GM21526 (cell line): ENCODE data around the gene AUTS2.
"Not testable (repeated sequence)": the region's sequence is repeated elsewhere in the genome, so short reads cannot be mapped to it uniquely, and the experiment has no call there.

ENCODE experiments used
- ATAC-seq: cut with Tn5 transposase; IDR thresholded peaks from one replicate; pipeline ENCODE4 v1.9.1; 2021; ENCODE audit warnings: moderate library complexity; ENCODE audit not compliant: unreplicated experiment, low FRiP score

The AUTS2 gene

DNA sequence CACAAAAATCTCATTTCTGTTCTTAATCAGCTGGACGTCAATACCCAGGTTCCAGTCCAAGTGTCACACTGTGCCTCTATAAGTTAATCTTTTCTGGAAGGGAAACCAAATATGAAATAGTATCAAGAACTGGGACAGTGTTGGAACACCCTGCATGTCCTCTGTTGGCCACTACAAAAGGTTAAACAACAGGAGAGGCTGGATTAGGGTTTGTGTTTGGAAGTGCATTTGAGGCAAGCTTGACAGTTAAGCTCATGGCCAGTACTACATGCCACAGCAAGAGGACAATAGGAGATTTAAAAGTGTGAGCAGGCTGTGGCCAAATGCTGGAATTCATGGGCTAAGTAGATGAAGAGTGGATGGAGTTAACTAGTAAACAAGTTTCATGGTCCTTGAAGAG lies 751.5 kb downstream of the AUTS2 start:
- no peak for ATAC-seq

DNA sequence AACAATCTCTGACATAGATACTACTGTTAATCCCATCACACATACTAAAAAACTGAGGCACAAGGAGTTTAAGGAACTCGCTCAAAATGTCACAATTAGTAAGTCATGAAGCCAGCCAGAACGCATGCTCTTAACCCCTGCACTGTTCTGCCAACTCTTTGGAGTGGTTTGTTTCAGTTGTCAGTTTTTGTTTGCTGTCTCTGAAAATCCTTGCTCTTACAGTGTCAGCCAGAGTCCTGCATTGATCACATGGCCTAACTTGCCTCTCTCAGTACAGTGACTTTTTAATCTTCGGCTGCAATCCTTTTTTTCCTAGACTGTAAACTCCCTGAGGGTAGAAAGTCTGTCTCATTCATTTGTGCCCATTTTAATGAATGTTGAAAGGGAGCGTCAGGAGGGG lies 753.8 kb downstream of the AUTS2 start:
- ATAC-seq, result no peak

DNA sequence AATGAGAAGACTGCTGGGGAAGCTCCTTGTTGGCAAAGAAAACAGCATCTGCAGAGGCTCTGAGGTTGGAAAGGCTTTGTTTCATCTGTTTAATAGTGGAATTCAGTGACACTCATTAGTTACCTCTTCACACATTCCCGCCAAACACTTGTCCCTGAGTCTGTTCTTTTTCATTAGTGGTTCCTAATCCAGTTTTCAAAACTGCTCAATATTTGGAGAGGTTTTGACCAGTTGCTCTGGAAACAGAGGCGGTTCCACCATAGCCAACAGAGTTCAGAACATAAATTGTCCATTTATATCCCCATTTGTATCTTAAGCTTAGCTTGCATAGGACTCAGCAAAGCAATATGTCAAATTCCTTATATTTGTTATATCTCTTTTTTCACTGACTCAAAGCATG lies 754.6 kb downstream of the AUTS2 start:
- no peak for ATAC-seq

DNA sequence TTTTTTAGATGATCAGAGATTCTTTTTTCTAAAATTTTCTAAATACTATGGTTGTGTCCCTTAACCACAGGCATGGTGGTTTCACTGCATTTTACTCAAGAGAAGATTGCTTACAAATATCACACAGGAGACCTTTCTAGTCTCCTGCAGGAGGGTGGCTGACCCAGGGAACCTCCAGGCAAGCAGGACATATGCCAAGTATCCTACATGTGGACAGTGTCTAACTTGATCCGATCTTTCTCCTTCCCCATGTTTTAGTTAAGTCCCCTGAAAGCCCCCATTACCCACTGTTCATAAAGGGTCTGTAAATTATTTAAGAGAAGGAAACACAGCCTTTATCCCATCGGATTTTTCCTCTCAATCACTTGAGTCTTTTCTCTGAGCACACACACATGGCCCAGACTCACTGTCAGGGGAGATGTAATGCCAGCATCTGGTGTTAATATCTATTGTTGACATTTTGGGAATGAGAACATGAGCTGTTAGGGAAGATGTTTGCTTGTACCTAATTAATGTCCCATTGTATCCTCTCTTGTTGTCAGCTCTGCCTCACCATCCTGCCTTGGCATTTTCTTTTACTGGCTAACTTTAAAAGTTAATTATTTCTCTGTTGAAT lies 755.2 kb downstream of the AUTS2 start:
- no peak for ATAC-seq

GRCh38 chr7:70353946-70354335 lies 755.7 kb downstream of the AUTS2 start:
- no peak for ATAC-seq

- ATAC-seq, result no peak
Observed at GRCh38 chr7:70354409-70355169, 756.3 kb downstream of the AUTS2 start.

DNA sequence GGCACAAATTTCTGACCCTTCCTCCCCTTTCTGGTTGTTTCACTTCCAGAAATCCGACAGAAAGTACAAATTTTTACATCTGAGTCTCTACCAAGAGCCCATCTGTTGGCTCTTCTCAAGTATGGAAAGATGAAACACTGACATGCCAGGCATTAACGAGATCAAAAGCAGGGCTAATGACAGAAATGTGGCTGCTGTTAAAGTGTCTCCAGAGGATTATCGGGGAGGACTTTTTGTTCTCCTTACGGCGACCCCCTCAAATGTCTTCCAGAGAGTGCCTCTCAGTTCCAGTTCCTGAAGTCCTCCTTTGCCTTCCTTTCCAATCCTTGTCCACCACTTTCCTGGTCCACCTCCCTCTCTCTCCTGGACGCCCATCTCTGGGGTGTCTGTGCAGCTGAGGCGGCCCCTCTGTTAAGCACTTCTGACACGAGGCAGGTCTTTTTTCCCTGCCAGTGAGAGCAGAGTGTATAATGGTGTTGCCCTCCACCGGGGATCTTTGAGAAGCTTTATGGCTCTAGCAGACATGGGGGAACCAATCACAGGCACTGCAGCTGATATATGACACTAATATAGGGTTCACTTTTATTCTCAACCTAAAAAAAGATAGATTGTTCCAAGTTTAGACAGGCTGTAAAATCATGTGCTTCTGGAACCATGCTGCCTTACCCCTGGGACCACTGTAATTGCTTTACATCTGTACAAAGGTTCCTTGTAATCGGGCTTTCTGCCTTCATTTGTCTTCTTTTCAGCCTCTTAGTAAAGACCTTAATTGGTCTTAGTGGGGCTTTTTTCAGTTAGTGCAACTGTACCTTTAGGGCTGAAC lies 757.1 kb downstream of the AUTS2 start:
- no peak for ATAC-seq

GRCh38 chr7:70356085-70356786 lies 758.0 kb downstream of the AUTS2 start:
- ATAC-seq, result no peak

DNA sequence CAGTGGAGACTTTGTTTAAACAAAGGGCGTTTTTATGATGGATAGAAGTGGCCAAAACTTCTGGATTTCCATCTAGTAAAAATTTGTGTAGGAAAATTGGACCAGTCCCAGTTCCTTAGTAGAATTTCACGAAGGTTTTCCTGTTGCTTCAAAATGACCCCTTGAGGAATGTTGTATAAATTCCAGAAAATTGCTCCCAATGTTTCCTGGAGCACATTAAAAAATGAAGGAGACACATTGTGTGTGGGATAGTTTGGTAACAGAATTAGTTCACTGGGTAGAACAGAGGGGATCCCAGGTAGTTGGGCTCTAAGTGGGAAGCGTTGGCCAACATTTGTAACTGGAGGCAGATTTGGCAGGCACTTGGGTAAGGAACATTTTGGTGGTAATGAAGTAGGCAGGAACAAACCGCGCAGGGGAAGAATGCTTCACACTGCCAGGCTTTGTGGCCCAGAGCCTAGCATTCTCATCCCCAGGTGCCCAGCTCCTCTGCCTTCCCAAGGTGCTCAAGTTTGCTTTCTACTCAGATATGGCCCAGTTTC lies 758.6 kb downstream of the AUTS2 start:
- ATAC-seq, result no peak

DNA sequence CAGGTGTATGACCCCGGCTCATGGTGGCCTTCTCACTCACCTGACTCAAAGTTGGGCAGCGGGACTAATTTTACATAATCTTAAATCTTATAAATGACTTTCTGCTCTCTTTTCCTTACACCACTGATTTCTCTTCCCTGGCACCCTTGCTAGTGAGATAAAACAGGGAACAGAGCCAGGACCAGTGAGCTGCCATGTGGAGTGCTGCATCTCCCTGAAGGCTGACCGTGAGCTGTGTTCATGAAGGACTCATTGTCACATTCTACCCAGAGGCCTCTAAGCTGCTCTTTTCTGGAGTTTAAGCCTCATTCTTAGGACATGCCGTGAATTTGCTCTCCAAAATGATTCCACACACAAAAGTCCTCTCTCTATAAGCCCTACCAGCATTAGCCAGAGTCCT lies 762.3 kb downstream of the AUTS2 start:
- ATAC-seq, result no peak

DNA sequence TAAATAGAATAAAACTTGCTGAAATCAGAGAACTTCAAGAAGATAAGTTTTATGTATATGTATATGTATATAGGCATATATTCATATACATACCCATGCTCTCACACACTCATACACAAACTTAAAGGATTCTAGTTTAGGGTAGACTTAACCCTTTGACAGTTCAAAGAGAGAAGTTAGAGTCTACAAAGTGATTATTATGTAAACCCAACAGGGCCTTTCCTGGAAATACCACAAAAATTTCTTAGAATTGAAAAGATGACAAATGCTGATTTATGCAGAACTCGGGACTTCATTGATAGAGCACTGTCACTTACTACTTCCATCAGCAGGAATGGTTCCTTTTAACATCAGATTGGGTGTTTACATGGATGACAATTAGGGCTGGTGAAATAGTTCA lies 763.5 kb downstream of the AUTS2 start:
- ATAC-seq, result no peak

GRCh38 chr7:70364393-70364792 lies 766.1 kb downstream of the AUTS2 start:
- not testable (repeated sequence) for ATAC-seq

DNA sequence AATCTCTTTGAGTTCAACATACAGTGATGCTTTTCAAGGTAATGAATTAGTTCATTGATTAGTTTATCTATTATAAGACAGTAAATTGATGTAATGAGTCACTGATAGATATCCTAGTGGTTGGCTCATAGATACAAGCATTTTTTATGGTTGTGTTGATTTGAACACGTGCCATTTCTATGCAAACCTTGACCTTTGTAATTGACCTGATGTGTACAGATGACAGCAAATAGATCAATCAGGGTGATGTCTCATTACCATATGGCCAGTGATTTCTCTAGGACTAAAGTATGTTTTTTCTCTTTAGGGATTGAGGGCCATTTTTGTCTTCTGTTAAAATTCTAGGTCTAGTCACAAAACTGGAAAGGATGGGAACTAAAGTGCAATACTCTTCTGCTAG lies 773.4 kb downstream of the AUTS2 start:
- ATAC-seq, result no peak

GRCh38 chr7:70372768-70373515 lies 774.7 kb downstream of the AUTS2 start:
- ATAC-seq, result no peak

DNA sequence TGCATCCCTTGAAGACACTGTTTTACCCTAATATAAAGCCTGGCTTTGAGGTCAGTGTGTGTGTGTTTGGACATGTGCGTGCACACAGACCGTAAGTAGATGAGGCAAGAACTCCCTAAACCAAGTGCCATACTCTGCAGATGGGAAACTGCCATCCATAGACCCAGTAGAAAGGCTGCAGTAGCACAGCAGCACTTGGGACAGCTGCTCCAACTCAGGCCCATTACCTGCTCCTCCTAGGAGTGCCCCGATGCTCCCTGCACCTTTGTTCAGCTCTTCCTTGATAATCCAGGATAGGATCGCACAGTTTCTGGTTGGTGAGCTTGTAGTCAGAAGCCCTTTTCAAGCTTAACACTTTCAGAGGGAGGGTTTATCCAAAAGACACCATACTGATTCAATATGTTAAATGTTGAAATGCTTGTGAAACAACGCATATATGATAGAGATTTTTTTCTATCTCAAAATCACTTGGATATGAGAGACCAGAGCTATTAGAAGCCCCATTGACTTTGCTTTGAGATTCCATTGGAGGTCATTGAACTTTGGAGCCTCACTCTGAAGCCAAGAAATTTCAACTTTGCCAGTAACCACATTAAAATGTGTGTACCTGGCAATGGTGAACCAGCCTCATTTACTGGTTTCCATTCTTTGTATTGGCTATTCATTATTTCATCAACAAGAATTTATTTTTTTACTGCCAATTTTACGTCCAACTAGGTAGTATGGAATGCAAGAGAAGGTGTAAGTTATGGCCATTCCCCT lies 776.7 kb downstream of the AUTS2 start:
- ATAC-seq, result no peak

DNA sequence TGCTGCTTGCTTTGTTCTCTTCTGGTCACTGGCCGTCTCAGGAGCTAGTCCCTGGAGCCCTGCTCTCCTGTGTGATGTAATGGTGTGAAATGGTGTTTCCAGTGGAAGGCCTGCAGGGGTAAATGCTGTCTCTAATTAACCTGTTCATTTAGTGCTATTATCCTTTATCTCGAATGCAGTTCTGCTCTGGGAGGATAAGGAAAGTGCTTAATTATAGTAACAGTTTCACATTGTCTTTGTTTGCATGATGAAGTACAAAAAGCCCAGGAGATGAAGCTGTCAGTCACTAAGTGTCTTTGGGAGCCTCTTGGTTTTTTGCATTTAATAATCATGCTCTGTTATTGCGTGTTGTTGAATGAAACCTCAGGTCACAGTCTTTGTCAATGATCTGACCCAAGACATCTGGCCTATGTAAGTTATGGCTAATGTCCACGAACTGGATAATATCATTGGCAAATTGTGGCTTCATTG lies 778.3 kb downstream of the AUTS2 start:
- ATAC-seq, result no peak

DNA sequence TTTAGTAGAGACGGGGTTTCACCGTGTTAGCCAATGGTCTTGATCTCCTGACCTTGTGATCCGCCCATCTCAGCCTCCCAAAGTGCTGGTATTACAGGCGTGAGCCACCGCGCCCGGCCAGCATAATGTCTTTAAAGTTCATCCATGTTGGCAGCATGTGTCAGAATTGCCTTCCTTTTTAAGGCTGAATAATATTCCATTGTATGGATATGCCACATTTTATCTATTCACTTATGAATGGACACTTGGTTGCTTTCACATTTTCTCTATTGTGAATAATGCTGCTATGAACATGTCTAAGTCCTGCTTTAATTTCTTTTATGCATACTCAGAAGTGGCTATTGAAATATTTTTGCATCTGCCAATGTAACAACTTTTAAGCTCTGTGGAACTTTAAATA lies 779.7 kb downstream of the AUTS2 start:
- no peak for ATAC-seq

DNA sequence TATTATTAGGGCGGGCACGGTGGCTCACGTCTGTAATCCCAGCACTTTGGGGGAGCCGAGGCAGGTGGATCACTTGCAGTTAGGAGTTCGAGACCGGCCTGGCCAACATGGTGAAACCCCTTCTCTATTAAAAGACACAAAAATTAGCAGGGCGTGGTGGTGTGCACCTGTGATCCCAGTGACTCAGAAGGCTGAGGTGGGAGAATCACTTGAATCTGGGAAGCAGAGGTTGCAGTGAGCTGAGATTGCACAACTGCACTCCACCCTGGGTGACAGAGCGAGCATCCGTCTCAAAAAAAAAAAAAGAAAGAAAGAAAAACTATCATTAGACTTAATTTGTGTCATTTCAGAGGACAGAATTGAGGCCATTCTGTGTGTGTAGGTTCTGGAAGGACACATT lies 780.9 kb downstream of the AUTS2 start:
- no peak for ATAC-seq

GRCh38 chr7:70380421-70381015 lies 782.2 kb downstream of the AUTS2 start:
- ATAC-seq, result no peak
